ENCODE results near the gene EIF3M. TPM values are rescaled to one million over a fixed set of nuclear protein-coding genes. Genes with fewer than 3 reads are reported as not detected.

The EIF3M gene
- total RNA-seq, 1 donor: 279 TPM

DNA sequence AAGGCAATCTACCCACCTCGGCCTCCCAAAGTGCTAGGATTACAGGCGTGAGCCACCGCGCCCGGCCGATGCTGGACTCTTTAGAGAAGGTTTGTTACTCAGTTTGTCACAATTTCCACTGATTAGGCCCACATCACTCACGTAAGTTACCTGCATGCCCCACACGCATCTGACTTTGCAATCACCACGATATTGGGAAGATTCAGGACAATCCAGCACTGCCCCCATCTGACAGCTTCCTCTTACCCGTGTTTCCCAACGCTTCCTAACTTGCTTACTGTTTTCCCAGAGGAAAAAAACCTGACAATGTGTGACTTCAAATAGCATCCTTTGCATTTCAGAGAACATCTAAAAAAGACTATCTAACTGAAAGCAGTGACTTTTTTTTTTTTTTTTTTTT is 21.8 kb upstream of the EIF3M start:
- DNase-seq (ENCODE audit: low read depth): no peak
- H3K4me3 ChIP-seq (ENCODE audit: low read depth, low read length): no peak overlapping the region
- TF ChIP-seq, protein P1, sequence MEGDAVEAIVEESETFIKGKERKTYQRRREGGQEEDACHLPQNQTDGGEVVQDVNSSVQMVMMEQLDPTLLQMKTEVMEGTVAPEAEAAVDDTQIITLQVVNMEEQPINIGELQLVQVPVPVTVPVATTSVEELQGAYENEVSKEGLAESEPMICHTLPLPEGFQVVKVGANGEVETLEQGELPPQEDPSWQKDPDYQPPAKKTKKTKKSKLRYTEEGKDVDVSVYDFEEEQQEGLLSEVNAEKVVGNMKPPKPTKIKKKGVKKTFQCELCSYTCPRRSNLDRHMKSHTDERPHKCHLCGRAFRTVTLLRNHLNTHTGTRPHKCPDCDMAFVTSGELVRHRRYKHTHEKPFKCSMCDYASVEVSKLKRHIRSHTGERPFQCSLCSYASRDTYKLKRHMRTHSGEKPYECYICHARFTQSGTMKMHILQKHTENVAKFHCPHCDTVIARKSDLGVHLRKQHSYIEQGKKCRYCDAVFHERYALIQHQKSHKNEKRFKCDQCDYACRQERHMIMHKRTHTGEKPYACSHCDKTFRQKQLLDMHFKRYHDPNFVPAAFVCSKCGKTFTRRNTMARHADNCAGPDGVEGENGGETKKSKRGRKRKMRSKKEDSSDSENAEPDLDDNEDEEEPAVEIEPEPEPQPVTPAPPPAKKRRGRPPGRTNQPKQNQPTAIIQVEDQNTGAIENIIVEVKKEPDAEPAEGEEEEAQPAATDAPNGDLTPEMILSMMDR (IDR thresholded peaks at IDR 0.05; ENCODE audit: insufficient read depth, low read depth, low read length): no peak

DNA sequence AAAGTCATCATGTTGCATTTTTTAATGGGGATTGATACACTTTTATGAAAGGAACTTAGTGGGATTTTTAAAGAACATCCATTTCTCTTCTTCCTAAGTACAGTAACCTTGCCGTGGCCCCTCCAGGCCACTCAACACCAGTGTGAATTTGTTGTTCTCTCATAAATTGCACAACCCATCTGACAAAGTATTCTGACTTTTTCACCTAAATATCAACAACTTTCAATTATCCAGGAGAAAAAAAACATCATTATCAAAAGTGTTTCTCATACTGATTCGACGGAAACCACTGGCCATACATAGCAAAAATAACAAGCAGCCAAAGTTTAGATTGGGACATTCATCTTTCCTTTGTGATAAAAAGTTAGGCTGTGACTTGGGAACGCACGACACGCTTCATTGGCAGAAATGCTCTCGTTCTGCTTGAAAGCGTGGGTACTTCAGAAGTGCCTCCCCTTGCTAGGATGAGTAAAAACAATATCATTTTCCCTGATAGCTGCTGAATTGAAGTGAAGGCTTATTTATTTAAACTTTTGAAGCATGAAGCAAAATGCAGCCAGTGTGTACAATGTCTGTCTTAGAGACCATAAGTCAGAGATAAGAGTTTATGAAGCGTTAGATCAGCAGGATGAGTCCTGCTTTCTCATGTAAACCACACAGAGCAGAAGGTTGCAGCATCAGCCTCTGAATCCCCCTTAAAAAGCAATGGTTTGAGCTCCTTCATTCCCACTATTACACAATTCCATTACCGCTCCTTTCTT is 20.6 kb upstream of the EIF3M start:
- peak; percentile 79 for DNase-seq (ENCODE audit: low read depth)
- TF ChIP-seq, protein P1 (IDR thresholded peaks at IDR 0.05; ENCODE audit: insufficient read depth, low read depth, low read length): no peak
- no peak overlapping the region for H3K4me3 ChIP-seq (ENCODE audit: low read depth, low read length)

DNA sequence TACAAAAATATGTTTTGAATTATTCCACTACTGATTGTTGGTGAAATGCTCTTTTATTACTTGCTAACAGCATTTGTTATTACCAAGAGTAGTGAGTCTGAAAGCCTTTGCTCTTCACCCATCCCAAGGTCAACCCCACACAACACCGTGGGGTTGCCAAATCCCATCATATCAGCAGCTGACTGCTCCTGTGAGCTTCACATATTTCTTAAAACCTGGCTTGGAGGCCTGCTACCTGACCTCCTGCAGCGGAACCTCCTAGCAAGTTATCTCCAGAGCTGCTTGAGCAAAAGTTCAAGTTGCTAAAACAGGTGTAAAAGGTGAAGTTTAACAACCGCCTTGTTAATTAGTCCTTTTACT is 20.1 kb upstream of the EIF3M start:
- TF ChIP-seq, protein P1 (IDR thresholded peaks at IDR 0.05; ENCODE audit: insufficient read depth, low read depth, low read length): no peak
- no peak for DNase-seq (ENCODE audit: low read depth)

DNA sequence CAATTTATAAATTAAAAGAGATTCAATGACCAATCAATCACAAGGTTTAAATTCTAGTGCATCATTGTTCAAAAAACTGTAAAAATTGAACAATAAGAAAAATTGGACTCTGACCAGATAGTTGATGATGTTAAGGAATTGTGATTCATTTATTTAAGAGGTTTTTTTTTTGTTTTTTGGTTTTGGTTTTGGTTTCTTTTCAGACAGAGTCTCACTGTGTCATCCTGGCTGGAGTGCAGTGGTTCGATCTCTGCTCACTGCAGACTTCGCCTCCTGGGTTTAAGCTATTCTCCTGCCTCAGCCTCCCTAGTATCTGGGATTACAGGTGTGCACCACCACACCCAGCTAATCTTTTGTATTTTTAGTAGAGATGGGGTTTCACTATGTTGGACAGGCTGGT is 17.1 kb upstream of the EIF3M start:
- TF ChIP-seq, protein P1 (IDR thresholded peaks at IDR 0.05; ENCODE audit: insufficient read depth, low read depth, low read length): no peak
- no peak overlapping the region for H3K4me3 ChIP-seq (ENCODE audit: low read depth, low read length)
- DNase-seq (ENCODE audit: low read depth): no peak

More for the DNA sequence above, 20.1 kb upstream of the EIF3M start:
- H3K4me3 ChIP-seq (ENCODE audit: low read depth, low read length): no peak overlapping the region

DNA sequence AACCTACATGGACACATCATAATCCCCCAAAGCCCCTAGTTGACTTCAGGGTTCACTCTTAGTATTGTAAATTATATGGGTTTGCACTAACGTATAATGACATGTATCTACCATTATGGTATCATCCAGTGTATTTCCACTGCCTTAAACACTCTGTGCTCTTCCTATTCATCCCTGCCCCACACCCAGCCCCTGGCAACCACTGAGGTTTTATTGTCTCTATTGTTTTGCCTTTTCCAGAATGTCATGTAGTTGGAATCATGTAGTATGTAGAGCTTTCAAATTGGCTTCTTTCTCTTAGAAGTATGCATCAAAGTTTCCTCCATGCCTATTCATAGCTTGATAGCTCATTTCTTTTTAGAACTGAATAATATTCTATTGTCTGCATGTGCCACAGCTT is 16.5 kb upstream of the EIF3M start:
- no peak for DNase-seq (ENCODE audit: low read depth)
- no peak overlapping the region for H3K4me3 ChIP-seq (ENCODE audit: low read depth, low read length)

DNA sequence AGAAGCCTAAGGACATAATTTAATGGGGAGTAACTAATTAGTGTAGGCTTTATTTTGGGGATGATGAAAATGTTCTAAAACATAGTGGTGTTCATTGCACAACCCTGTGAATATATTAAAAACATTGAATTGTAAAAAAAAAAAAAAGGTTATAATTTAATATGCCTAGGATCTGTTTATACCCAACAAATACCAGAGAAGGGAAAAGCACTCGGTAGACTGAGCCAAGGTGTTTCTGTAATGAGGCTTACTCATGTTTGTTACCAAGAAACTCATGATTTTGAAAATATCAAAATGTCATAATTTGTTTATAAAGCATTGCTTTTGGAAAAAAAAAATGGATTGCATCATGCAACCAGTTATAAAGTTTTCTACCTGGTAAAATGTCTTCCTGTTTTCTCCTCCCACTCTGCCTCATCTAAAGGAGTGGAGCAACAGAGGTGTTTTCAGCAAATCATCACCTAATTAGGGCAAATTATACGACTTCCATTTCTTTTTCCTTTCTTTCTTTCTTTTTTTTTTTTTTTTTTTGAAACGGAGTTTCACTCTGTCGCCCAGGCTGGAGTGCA is 14.2 kb upstream of the EIF3M start:
- H3K4me3 ChIP-seq (ENCODE audit: low read depth, low read length): no peak overlapping the region
- TF ChIP-seq, protein P1 (IDR thresholded peaks at IDR 0.05; ENCODE audit: insufficient read depth, low read depth, low read length): no peak
- no peak for DNase-seq (ENCODE audit: low read depth)

More for the DNA sequence above, 16.5 kb upstream of the EIF3M start:
- TF ChIP-seq, protein P1 (IDR thresholded peaks at IDR 0.05; ENCODE audit: insufficient read depth, low read depth, low read length): no peak

Data from fibroblast of villous mesenchyme (primary cell).